ENCODE measurements around the gene FGF3. TPM values are rescaled to one million over a fixed set of nuclear protein-coding genes. Genes with fewer than 3 reads are reported as not detected.

FGF3 gene
- total and polyA plus RNA-seq, 10 of the 15 experiments (the other 5 are each of a cell fraction or from before 2014, with no cell fraction given) = not detected

DNA sequence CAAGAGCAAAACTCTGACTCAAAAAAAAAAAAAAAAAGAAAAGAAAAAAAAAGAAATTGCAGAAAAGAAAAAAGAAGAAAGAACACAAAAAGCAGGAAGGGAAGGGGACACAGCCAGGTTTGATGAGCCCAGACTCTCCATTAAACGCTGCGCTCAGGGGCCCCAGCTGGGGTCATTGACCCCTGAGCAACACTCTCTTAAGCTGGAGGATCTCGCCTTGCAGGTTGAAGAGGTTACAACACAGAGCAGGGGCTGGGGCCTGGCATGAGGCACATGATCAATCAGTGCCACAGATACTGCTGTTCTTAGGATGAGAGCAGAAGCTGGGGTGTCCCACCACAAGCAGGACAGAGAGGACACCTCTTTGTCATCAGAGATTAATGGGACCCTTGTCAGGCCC lies 7.8 kb downstream of the FGF3 start:
- BruUV-seq (replicated peaks) = no TSS peak
- FAIRE-seq = no peak
- CTCF ChIA-PET = no interaction called here
- no peaks in the 10 kb centered on the region for H3K9me3 ChIP-seq (replicated peaks; ENCODE audit: control insufficient read depth, insufficient read depth, low read length)
- SMC1A ChIA-PET (ENCODE audit: uncharacterized antibody, unreplicated experiment) = no interaction called here
- POLR2A ChIA-PET = no interaction called here
- H3K36me3 ChIP-seq (ENCODE audit: control insufficient read depth in 2 of 2, insufficient read depth in 2 of 2, low read length in 1 of 2) = no peaks in the 10 kb centered on the region
- H3K4me2 ChIP-seq (ENCODE audit: control insufficient read depth, insufficient read depth) = no peak overlapping the region
- no peaks in the 10 kb centered on the region for H3K79me2 ChIP-seq (ENCODE audit: control insufficient read depth, insufficient read depth, low read length)
- H3K27me3 ChIP-seq (replicated peaks in 1 of 2; ENCODE audit: control insufficient read depth in 2 of 2, insufficient read depth in 2 of 2, low read length in 1 of 2) = peaks cover 0 to 2% of the 10 kb centered on the region in 2 experiments; a peak in 3 of 4 replicates
- no peak for DNase-seq (ENCODE audit: low read depth, low spot score)
- no peak overlapping the region for H3K27ac ChIP-seq (ENCODE audit: control insufficient read depth, insufficient read depth)
- no peak overlapping the region for H2AFZ ChIP-seq (ENCODE audit: control insufficient read depth, low read depth, low read length)
- in situ Hi-C loops (cut with MboI) = no loop called here
- RAD21 ChIA-PET (ENCODE audit: unreplicated experiment) = no interaction called here
- no peak overlapping the region for H3K9ac ChIP-seq (ENCODE audit: control insufficient read depth, insufficient read depth, low read length)
- H4K20me1 ChIP-seq (ENCODE audit: control insufficient read depth, insufficient read depth) = no peaks in the 10 kb centered on the region
- H3K4me3 ChIP-seq = no peak overlapping the region
- no peak for ATAC-seq
- 16% methylated on average over 3 of the region's 3 CpGs for WGBS (ENCODE audit: insufficient coverage, insufficient replicate concordance, low lambda C conversion rate, missing lambda C conversion rate)
- no peaks in the 10 kb centered on the region for H3K4me1 ChIP-seq (ENCODE audit: control insufficient read depth, insufficient read depth, low read length)
- intact Hi-C loops (cut with micrococcal nuclease; ENCODE audit: unreplicated experiment) = no loop called here
- no peak for TF ChIP-seq SUPT20H (IDR thresholded peaks at IDR 0.05; ENCODE audit: borderline replicate concordance, control insufficient read depth, low read depth, low read length)
- no peak for TF ChIP-seq SREBF2 (IDR thresholded peaks at IDR 0.05; ENCODE audit: low read length)
- no peak for TF ChIP-seq NFYA (IDR thresholded peaks at IDR 0.05; ENCODE audit: borderline replicate concordance, low read depth, low read length)
- TF ChIP-seq MYC (IDR thresholded peaks at IDR 0.05; ENCODE audit: insufficient read depth, insufficient read length, insufficient replicate concordance, low read length, severe bottlenecking) = no peak
- no peak for TF ChIP-seq GABPA (IDR thresholded peaks at IDR 0.05; ENCODE audit: low read depth)
- TF ChIP-seq E2F4 (IDR thresholded peaks at IDR 0.05; ENCODE audit: low read depth, low read length) = no peak
- TF ChIP-seq MYB (IDR thresholded peaks at IDR 0.05; ENCODE audit: borderline replicate concordance, low read depth, low read length) = no peak
- no peak for TF ChIP-seq ZBTB11 (CRISPR knock-in tag; IDR thresholded peaks at IDR 0.05)
- TF ChIP-seq CBX5 (IDR thresholded peaks at IDR 0.05; ENCODE audit: low read depth) = no peak
- TF ChIP-seq ZZZ3 (IDR thresholded peaks at IDR 0.05; ENCODE audit: control insufficient read depth, insufficient read length, low read depth) = no peak
- TF ChIP-seq ZNF384 (IDR thresholded peaks at IDR 0.05; ENCODE audit: borderline replicate concordance, low read depth, low read length) = no peak
- no peak for TF ChIP-seq FOXK2 (IDR thresholded peaks at IDR 0.05)
- no peak for TF ChIP-seq KAT2A (conservative IDR thresholded peaks at IDR 0.05; ENCODE audit: control insufficient read depth, low read depth, low read length)
- TF ChIP-seq CBX3 (IDR thresholded peaks at IDR 0.05; ENCODE audit: borderline replicate concordance, low read depth) = no peak
- no peak for TF ChIP-seq NR2C1 (IDR thresholded peaks at IDR 0.05)
- TF ChIP-seq CUX1 (IDR thresholded peaks at IDR 0.05; ENCODE audit: insufficient replicate concordance, low read depth, low read length) = no peak
